OCI-LY7 (cell line): ENCODE measurements around the gene PAM16. TPM values are rescaled to one million over a fixed set of nuclear protein-coding genes. Genes with fewer than 3 reads are reported as not detected.

Experiments
- BruUV-seq: library from RNA; stranded (reverse); fragments of 400-500 nt; replicated peaks from 2 replicates; lab custom pipeline; 2021; lab: Mats Ljungman, UMichigan
- CTCF ChIA-PET: fragments of 300-600 bp; sonication (Branson Sonifier 250); formaldehyde crosslinking; loops from one replicate; lab custom pipeline; 2022; ENCODE audit warnings: antibody characterized with exemption; ENCODE audit not compliant: unreplicated experiment; lab: Charles Lee
- POLR2A ChIA-PET: fragments of 300-600 bp; sonication (Branson Sonifier 250); formaldehyde crosslinking; loops from one replicate; lab custom pipeline; 2022; ENCODE audit warnings: antibody characterized with exemption; lab: Charles Lee
- DNase-seq: peaks from one replicate; pipeline ENCODE4 v3.0.0-alpha.2; 2015; ENCODE audit warnings: low spot score
- H2AFZ ChIP-seq: fragments of 200-600 bp; sonication (generic), shearing (Covaris generic); 2 replicates; pipeline ENCODE4 v1.6.1; 2014; ENCODE audit warnings: mild to moderate bottlenecking, antibody characterized with exemption, low read length, moderate library complexity
- H3K27ac ChIP-seq: fragments of 200-600 bp; sonication (generic); 2 replicates; pipeline ENCODE4 v1.5.1; 2014; ENCODE audit warnings: mixed run types, low read depth, mild to moderate bottlenecking, moderate library complexity, low read length, inconsistent platforms; ENCODE audit not compliant: poor library complexity, severe bottlenecking
- H3K36me3 ChIP-seq: fragments of 200-600 bp; sonication (generic); 2 replicates; pipeline ENCODE4 v1.6.1; 2014; ENCODE audit warnings: mild to moderate bottlenecking, antibody characterized with exemption, low read length, moderate library complexity, mixed read lengths; ENCODE audit not compliant: insufficient read depth
- H3K4me1 ChIP-seq: fragments of 200-600 bp; sonication (generic); 2 replicates; pipeline ENCODE4 v1.5.1; 2014; ENCODE audit warnings: mild to moderate bottlenecking, low read length; ENCODE audit not compliant: insufficient read depth, poor library complexity, severe bottlenecking
- H3K4me2 ChIP-seq: fragments of 200-600 bp; sonication (generic); 2 replicates; pipeline ENCODE4 v1.6.1; 2014; ENCODE audit warnings: mild to moderate bottlenecking, low read length
- H3K4me3 ChIP-seq: fragments of 200-600 bp; sonication (generic); 2 replicates; pipeline ENCODE4 v1.5.1; 2014; ENCODE audit warnings: mild to moderate bottlenecking, low read depth, low read length; ENCODE audit not compliant: poor library complexity, severe bottlenecking
- H3K79me2 ChIP-seq: fragments of 200-600 bp; sonication (generic); 2 replicates; pipeline ENCODE4 v1.6.1; 2016; ENCODE audit warnings: low read depth, mild to moderate bottlenecking, low read length, moderate library complexity, mixed read lengths; ENCODE audit not compliant: insufficient read depth
- H3K9me2 ChIP-seq: fragments of 200-600 bp; sonication (generic); 2 replicates; pipeline ENCODE4 v1.6.1; 2016; ENCODE audit warnings: mild to moderate bottlenecking, low read length, mixed read lengths; ENCODE audit not compliant: insufficient read depth
- H3K9me3 ChIP-seq: fragments of 200-600 bp; sonication (generic); 2 replicates; pipeline ENCODE4 v1.6.1; 2014; ENCODE audit warnings: mild to moderate bottlenecking, mixed run types, low read length, mixed read lengths
- H4K20me1 ChIP-seq: fragments of 200-600 bp; sonication (generic); 2 replicates; pipeline ENCODE4 v1.6.1; 2014; ENCODE audit warnings: mild to moderate bottlenecking, antibody characterized with exemption, low read length, moderate library complexity, mixed read lengths; ENCODE audit not compliant: insufficient read depth
- CTCF ChIP-seq: fragments of 200-600 bp; sonication (generic); conservative IDR thresholded peaks from 2 replicates; pipeline ENCODE4 v1.5.1; 2014; ENCODE audit warnings: mild to moderate bottlenecking, antibody characterized with exemption, low read length, moderate library complexity, mixed read lengths
- EZH2phosphoT487 ChIP-seq: fragments of 200-600 bp; sonication (generic); IDR thresholded peaks from 2 replicates; pipeline ENCODE4 v1.6.1; 2018; ENCODE audit warnings: low read depth, borderline replicate concordance, mild to moderate bottlenecking, mixed run types, antibody characterized with exemption, low read length, moderate library complexity, mixed read lengths
- intact Hi-C: fragments of 100-400 bp; cut with micrococcal nuclease; formaldehyde crosslinking; loops from one replicate; pipeline ENCODE4 v1.10.0; 2022; ENCODE audit not compliant: unreplicated experiment
- total RNA-seq, 2 experiments: library from RNA; depleted of rRNA in 1 of 2; stranded (reverse); fragments of >200 nt in 1 of 2; shearing (Covaris generic) in 1 of 2; gene quantifications; 2 replicates each; pipeline ENCODE4 v1.2.3, GENCODE V29; 2014 to 2022

The PAM16 gene
- total RNA-seq, 2 experiments from 2014 or later, result 80.6 to 82.4 TPM

GRCh38 chr16:4373909-4374742, 23.0 kb upstream of the PAM16 start:
- no peak for DNase-seq
- POLR2A ChIA-PET, result no interaction called here
- TF ChIP-seq EZH2phosphoT487, result no peak
- no peak for TF ChIP-seq CTCF
- BruUV-seq, result no TSS peak
- H3K4me2 ChIP-seq, result no peak overlapping the region
- no peaks in the 10 kb centered on the region for H3K79me2 ChIP-seq
- H2AFZ ChIP-seq, result no peak overlapping the region
- peaks cover 22% of the 10 kb centered on the region for H3K4me1 ChIP-seq
- CTCF ChIA-PET, result no interaction called here
- no peak overlapping the region for H3K27ac ChIP-seq
- H3K9me2 ChIP-seq, result no peaks in the 10 kb centered on the region
- no peaks in the 10 kb centered on the region for H3K36me3 ChIP-seq
- H3K9me3 ChIP-seq, result no peaks in the 10 kb centered on the region
- intact Hi-C loops, result no loop called here
- H3K4me3 ChIP-seq, result no peak overlapping the region
- peaks cover 6% of the 10 kb centered on the region; the same call in 1 of the 2 replicates for H4K20me1 ChIP-seq

GRCh38 chr16:4373356-4373908, 22.3 kb upstream of the PAM16 start:
- intact Hi-C loops, result no loop called here
- Histone ChIP-seq H4K20me1 (peaks cover 6% of the 10 kb centered on the region; the same call in 1 of the 2 replicates), H3K27ac (no peak overlapping the region), H3K4me3 (no peak overlapping the region), H3K9me3 (no peaks in the 10 kb centered on the region), H3K4me2 (no peak overlapping the region), H3K36me3 (no peaks in the 10 kb centered on the region), H3K9me2 (no peaks in the 10 kb centered on the region), H2AFZ (no peak overlapping the region), H3K4me1 (peaks cover 22% of the 10 kb centered on the region), H3K79me2 (no peaks in the 10 kb centered on the region)
- DNase-seq, result no peak
- ChIA-PET POLR2A (no interaction called here), CTCF (no interaction called here)
- BruUV-seq, result no TSS peak
- TF ChIP-seq EZH2phosphoT487, result no peak
- no peak for TF ChIP-seq CTCF
